Stimulated activated CD4-positive, alpha-beta T cell treated with anti-CD3 and anti-CD28 coated beads, Interleukin-4, amount 100 ng/mL, for 1 hour (primary cell): Measurements from ENCODE around the gene CLDND1.
"Not testable (repeated sequence)": the region's sequence is repeated elsewhere in the genome, so short reads cannot be mapped to it uniquely, and the experiment has no call there.

Source experiments
- DNase-seq: peaks from one replicate; pipeline ENCODE4 v3.0.0-alpha.2; 2020

Gene CLDND1

DNA sequence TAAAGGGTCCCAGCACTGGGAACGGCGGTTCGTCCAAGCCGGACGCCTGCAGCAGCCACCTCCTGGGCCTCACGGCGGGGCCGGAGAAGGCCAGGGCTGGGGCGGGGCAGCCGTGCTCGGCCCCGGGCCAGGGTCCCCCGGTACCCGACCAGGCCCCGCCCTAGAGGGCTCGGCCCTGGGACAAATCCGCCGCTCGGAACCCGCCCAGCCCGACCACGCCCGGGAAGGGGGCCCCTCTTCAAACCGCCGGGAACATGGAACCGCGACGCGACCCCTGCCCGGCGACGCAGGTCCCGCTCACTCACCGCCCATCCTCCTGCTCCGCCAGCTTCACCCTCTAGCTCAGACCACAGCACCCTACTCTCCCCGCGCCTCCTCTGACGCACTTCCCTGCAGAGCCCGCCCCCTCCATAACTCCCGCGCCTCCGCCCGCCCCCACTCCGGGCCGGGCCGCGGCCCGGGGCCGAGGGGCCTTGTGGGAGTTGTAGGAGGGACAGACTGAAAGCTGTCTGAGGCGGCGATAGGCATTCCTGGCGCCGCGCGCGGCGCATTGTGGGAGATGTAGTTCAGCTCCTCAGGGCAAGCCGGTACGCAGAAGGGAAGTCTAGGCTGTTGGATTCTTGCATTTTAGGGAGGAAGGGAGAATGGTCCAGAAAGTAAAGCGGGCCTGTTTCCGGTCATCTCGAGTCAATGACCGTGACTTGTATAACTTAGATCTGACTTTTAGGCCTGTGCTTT lies at the start of gene CLDND1:
TSS of gene CLDND1 (minus strand) at position 359 of the 738 bp plus-strand sequence. CDS start 1,478 bp downstream, outside the sequence.
- DNase-seq, result peak; percentile 94

DNA sequence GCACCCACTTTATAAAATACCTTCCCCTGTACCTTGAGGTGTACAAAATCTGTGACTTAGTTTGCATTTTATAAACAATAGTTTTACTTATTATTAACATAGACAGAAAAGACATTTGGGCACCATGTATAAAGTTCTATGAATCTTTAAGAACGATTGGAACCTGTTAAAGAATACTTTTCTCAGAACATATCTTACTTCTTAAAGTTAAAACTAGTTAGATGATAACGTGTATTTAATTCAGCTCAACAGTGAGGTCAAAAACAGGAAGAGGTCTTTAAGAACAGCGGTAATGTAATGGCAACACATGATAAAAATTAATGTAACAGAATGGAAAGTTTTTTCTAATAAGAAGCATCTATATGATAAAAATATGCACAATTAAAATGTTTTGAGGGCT lies 45.7 kb upstream of the CLDND1 start:
- DNase-seq, result no peak

DNA sequence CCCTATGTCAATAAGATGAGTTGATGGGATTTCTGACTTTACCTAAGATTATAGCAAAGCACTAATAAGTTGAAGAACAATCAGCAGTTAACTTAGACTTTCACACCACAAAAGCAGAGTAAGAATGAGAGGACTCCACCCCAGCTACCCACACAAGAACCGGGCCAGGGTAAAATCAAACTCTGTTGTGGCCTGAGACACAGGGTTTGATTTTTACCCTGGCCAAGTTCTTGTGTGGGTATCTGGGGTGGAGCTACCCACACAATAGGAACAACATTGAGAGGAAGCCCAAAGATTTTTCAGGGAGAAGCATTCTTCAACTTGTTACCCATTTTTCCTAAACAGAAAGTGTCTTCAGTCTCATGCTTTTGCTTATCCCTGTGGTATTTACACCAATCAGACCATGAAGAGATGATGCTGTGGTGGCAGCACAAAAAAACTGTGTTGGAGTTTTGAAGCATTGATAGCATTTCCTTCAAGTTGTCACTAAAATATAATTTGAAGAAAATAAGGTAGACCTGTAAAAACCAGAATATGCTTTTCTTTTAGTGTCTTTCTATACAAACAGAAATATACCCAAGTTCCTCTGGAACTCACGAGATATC lies 45.1 kb upstream of the CLDND1 start:
- no peak for DNase-seq

DNA sequence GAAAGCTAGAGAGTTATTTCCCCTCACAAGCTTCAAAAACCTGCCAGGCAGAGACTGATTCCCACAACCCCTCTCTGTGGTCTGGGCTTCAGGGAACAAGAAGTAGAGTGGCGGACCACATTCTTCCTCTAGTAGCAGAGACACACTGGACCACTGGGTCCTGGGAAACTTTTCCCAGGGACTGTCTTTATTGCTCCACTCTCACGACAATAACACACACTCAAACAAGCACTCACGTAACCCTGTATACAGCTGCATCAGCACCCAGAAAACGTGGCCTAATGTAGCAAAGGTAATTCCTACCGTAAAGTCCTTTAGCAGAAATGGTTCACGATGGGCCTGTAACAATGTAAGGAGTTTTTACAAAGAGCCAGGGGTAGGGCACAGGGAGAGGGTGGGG lies 43.1 kb upstream of the CLDND1 start:
- DNase-seq, result no peak

DNA sequence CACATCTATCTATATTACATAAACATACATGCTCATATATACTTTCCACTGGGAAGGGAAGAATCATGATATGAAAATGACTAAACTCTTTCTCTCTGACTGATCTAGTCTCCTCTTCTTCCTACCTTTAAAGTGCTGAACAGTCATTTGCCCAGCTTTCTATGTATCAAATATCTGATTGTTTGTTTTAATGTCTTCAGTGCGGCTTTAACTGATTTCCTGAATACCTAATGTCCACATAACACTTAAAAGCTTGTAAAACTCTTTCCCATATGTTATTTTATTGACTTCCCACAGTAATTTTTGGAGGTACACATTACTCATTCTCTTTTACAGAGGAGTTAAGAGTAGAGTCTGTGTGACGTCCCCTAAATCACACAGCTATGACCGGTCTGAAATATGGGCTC lies 42.5 kb upstream of the CLDND1 start:
- DNase-seq, result no peak

DNA sequence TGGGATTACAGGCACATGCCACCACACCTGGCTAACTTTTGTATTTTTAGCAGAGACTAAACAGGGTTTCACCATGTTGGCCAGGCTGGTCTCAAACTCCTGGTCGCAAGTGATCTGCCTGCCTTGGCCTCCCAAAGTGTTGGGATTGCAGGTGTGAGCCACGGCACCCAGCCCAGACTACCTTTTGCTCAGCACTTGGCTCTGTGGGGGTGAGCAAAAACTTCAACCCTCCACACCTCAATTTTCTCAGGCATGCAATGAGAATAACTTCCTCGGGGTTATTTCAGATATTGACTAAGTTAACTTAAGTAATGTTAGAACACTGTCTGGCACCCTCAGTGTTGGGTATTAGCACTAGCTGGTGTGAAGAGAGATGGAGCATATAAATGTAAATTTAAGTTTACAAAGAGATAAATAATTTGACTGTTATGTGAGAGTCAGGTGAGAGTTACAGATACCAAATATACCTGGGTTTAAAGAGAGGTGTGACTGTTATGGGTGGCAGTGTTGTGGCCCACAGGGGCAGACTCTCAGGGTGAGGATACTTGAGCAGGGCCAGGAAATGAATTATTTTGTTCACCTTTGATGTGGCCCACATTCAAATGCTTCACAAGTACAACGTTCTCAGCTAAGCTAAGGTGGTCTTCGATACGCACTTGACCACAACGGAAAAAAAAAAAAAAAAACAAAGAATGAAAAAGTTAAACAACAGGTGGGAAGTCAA lies 41.7 kb upstream of the CLDND1 start:
- no peak for DNase-seq

DNA sequence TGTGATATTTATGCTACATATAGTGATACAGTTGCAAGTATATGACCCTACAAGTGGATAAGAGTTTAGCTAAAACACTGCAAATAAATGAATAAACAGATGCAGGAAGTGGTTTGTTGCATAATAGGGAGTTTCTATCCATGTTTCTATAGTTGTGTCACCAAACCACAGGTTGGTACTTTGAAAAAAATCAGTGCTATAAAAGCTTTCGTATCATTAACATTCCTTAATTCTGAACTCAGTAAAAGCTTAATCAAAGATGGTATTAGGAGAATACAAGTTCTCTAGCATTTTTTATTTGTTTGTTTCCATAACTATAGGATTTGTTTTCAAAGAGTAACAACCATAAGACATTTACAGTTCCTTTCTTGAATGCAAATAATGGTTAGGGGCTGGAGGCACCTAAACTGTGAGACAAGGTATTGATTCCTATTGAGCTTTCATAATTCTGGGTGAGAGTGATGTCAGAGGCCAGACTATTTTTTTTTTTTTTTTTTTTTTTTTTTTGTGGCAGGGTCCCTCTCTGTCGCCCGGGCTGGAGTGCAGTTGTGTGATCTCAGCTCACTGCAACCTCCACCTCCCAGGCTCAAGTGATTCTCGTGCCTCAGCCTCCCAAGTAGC lies 41.1 kb upstream of the CLDND1 start:
- DNase-seq, result no peak

DNA sequence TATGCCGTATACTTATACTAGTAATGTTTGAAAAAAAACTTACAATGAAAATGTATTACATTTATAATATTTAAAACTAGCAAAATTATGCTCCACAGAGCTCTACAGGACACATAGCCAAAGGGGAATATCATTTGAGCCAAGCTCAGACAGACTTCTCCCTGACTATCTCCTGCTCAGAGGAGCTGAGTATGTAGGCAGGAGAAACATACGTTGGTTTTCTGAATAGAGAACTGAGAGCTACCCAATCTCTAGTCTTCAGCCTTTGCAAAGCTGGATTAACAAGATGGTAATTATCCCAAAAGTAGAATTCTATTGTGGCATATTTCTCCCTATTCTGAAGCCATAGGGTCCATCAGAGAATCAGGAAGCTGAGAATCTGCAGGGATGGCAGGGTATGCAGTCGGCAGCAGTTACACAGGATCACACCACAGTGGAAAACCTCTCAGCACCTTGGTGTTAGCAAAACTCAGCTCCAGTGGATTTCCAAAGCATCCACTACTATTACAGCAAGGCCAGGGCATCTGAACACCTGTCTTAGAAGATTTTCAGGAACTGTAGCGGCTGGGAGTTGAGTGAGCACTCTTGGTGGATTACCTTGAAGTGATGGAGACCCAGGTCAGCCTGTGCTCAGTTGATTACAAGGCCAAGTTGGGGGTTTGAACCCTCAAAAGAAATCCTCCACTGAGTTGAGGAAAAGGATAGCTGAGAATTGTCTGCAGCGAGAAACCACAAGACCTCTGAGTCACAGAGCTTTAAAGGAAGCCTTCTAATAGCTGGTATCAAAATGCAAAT lies 39.2 kb upstream of the CLDND1 start:
- no peak for DNase-seq

DNA sequence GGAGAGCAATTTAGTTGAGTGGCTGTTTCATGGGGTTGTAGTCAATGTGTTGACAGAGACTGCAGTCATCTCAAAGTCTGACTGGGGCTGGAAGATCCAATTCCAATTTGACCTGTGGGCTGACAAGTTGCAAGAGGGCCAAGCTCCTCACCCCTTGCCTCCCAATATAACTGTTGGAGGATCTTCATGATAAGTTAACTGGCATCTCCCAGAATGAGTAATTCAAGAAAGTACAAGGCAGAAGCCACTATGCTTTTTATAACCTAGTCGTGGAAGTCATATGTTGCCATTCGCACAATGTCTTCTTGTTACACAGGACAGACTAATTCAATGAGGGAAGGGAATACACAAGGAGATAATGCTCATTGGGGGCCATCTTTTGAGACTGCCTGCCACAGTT lies 38.2 kb upstream of the CLDND1 start:
- no peak for DNase-seq

DNA sequence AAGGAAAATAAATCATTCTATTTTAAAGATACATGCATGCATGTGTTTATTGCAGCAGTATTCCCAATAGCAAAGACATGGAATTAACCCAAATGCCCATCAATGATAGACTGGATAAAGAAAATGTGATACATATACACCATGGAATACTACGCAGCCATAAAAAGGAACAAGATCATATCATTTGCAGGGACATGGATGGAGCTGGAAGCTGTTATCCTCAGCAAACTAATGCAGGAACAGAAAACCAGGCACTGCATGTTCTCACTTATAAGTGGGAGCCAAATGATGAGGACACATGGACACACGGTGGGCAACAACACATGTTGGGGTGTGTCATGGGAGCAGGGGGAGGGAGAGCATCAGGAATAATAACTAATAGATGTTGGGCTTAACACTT lies 37.1 kb upstream of the CLDND1 start:
- DNase-seq, result not testable (repeated sequence)

DNA sequence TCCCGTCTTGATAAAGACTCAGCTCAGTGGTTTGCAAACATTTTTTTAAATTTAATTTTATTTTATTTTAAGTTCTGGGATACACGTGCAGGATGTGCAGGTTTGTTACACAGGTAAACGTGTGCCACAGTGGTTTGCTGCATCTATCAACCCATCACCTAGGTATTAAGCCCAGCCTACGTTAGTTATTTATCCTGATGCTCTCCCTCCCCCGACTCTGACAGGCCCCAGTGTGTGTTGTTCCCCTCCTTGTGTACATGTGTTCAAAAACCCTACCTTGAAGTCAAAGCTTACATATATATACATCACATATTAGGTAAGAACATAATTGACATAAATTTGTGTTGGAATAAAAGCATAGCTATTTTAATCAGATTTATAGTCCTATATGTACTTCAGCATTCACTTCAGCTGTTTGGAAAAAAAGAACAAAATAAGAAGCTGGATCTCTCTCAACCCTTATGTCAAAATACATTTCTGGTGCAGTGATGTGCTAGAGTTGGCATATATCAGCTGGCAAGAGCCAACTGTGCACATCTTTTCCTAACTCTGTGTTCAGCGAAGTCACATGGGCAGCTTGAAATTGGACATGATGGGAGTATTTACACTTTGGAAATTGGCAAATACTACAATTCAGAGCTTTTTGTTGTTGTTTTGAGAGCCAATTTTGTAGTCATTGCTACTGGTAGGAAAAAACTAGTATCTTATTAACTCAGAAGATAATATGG lies 35.6 kb upstream of the CLDND1 start:
- DNase-seq, result no peak

DNA sequence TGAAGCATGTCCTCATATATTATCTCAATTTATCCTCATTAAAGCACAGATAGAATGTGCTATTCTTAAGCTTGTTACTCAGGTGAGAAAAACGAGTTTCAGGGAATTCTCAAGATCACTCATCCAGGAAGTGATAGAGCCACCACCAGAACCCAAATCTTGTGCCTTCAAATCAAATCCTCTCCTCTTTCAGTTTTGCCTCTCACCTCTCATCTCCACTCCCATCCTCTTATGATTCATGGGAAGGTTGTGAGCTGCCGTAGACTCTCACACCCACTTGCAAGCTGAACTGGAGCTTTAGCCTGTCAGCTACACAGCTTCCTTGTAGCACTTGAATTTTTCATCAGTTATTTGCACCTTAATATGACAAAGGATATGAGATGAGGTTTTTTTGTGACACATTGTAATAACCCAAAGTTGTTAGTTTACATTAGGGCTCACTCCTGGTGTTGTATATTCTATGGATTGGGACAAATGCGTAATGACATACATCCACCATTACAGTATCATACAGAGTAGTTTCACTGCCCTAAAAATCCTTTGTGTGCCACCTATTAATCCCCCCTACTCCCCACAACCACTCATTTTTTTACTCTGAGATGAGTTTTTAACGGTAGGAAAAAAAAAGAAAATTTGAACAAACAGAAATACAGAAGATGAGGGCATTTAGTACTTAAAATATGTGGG lies 34.8 kb upstream of the CLDND1 start:
- peak; percentile 38 for DNase-seq

DNA sequence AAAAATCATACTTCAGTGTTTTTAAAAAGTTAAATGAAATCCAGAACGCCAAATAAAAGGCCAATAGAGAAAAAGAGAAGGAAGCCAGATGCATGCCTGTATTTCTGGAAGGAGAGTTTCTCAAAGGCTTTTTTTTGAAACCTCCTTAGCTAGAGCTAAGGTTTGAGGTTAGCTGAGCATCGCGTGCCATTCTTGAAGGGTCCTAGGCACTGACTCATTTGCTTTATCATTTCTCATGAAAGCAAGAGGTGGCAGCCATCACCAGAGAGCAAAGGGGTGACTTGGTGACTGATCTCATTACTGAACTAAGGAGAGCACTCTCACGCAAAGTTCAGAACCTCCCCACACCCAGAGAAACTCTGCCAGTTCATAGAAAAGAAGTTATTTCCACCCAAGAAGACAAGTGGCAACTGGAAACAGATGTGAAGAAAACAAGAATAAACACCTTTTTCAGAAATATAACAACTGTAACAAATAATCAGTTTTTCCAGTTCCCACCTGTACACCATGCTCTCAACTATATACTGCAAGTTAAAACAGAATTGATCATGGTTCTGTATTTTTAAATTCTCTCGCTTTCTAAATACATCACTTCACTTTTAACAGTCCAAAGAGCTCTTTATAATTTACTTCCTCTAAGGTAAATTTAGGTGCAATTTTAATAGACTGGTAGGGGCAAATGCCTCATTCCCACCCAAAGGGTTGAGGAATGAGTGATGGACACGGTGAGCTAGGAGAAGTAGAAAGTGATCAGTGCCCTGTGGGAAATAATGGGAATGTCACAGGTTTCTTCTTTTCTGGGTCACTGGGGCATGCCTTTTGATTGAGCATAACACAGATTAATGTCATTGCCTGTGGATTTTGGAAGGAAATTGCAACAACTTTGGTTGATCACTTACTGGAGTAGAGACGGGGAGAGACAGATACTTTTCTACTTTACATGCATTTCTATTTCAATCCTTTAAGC lies 33.7 kb upstream of the CLDND1 start:
- peak; percentile 64 for DNase-seq

DNA sequence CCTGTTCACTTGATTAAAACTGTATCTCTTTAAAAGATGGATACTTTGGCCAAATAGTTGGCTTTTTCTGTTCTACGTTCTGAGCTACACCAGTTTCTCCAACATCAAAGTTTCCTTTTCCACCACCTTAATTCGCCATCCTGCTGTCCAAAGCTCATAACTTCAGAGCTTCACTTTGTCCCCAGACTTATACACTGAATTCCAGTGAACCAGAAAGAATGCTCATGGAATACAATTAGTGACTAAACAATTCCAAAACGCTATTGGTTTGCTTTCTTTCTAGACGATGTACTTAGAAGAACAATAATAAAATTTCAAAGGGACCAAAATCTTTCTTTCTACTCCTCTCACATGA lies 32.3 kb upstream of the CLDND1 start:
- no peak for DNase-seq

DNA sequence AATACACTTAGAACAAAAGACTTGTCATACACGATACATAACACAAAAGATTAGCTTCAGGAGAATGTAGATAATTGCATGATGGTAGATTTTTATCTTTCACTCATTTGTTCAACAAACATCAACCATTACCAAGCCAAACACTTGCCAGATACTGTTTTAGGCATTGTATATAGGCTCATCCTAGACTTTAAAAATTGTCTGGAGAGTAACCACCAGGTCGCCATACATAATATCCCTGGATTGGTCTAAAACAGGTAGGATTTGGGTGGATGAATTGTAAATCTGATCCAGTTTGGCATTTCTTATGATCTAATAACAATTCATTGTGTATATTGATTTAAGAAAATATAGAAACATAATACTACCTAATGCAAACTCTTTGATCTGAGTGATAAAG lies 31.9 kb upstream of the CLDND1 start:
- DNase-seq, result no peak

DNA sequence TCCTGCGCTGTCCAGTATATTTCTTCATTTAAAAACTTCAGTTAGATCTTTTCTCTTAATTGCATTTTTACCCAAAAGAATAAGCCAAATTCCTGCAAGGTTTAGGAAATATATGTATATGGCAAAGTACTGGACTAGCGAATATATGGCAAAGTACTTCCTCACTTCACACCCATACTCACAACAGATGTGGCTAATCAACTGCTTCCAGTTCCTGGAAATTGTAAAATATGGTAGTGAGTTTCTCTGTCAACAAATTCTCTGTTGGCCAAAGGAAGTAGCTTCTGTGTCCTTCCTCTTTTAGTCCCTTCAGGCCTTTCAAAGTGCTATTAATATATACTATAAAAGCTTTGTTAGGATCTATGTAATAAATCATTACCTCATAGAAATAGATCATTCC lies 31.1 kb upstream of the CLDND1 start:
- no peak for DNase-seq

DNA sequence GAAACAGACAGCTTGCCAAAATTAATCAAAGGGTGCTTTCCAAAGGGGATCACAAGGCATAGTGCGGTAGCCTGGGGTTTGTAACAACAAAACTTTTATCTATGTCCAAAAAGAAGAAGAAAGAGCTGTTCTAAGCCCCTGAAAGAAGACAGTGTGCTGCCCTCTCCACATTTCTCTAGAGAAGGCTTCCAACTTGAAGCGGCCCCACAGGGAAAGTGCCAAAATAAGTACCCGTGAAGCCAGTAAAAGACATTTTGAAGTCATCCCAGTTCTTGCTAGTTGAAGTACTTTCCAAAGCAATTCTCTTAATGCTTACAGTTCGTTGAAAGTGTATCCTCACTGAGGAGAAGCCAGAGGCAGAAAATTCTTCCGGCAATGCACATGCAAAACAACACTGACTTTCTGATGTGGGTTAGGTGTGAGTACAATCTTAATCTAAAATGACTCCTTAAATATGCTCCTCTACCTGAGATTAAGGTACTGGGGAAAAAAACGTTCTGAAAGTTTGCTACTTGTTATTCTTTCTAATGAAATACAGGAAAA lies 30.4 kb upstream of the CLDND1 start:
- DNase-seq, result no peak

DNA sequence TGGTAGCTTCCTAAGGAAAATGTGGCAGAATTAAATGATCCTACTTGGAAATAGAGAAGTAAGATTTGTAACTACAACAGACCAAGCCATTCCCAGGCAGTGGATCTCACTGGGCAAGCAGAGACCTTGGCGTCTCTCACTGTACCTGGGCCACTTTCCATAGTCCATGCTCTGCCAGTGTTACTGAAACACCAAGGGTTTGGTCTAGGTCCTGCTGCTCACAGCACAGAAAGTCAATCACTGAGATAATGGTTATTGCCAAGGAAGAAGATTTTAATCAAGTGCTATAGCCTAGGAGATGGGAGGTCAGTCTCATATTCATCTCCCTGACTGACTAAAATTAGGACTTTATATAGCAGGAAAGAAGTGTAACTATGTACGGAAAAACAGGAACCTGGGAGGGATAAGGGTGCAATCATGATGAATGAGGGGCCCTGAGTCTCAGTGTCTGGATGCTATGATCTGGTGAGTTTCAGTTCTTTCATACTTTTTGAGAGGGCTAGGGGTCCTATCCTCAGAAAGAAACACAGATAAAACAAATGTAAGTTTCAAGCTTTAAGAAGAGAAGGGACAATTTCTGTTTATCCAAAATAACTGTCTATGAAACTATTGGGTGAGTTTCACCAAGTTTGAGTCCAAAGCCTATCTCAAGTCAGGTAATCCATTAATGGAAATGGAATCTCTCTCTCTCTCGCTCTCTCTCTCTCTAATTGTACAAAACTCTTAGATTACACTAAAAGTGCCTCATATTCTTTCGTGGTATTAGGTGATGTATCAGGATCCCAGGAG lies 29.7 kb upstream of the CLDND1 start:
- no peak for DNase-seq

DNA sequence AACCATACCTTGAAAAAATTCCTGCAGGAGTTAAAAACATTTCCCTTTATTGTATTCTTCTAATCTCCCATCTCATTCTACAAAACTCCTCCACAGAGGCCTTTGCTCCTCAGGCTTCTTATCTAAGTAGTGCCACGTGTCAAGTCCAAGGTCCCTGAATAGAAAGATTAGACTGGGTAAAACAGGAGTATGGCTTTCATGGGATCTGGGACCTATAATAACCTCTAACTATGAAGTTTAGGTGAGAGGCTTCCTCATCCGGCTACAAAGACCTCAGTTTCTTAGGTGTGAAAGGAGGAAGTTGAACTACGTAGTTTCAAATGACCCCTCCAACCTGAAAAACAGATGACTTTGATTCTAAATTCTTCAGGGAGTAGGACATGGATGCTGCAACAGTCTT lies 29.1 kb upstream of the CLDND1 start:
- DNase-seq, result no peak
